GM21737 (cell line): ENCODE measurements around the gene COL4A4.

Source experiments
- ATAC-seq: cut with Tn5 transposase; IDR thresholded peaks from one replicate; pipeline ENCODE4 v1.9.1; 2021; ENCODE audit warnings: mild to moderate bottlenecking, moderate library complexity; ENCODE audit not compliant: unreplicated experiment

The COL4A4 gene

GRCh38 chr2:227163485-227163997 is 464 bp downstream of the COL4A4 start:
- peak; percentile 64 for ATAC-seq

GRCh38 chr2:227161947-227162346 is 2.1 kb downstream of the COL4A4 start:
- no peak for ATAC-seq

- ATAC-seq, result no peak
Observed at GRCh38 chr2:227160164-227160563, 3.8 kb downstream of the COL4A4 start.

- no peak for ATAC-seq
Observed at GRCh38 chr2:227154986-227155774, 8.8 kb downstream of the COL4A4 start.

DNA sequence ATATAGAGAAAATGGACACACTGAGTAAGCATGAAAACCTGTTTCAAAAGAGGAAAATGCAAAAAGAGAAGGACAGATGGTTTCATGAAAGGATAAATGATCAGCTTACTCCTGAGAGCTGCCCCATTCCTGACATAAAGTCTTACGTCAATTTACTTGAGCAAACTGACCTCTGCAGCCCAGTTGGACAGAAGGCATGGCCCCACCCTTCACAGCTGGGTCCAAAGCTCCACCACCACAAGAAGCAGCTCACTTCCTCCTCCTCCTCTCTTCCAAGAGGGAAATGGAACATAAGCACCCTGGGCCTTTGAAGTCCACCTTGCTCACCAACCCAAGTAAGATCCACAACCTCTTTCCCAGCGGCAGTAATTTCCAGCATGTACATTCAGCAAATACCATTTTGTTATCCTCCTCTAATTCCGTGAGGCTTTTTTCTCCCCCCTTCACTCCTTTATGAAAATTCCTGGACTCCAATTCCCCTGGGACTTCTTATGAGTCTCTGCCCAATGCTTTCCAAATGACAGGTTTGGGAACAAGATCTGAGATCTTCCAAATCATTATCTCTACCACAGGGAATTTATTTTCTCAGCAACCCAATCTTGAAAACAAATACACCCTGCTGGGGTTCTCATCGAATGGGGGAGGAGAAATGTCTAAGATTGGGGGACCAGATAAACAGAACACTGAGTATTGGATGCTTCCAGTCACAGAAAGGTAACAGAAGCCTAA is 10.1 kb downstream of the COL4A4 start:
- ATAC-seq, result no peak

- no peak for ATAC-seq
Observed at GRCh38 chr2:227153307-227153706, 10.7 kb downstream of the COL4A4 start.

GRCh38 chr2:227152093-227152766 is 11.8 kb downstream of the COL4A4 start:
- no peak for ATAC-seq

GRCh38 chr2:227150222-227150936 is 13.6 kb downstream of the COL4A4 start:
- no peak for ATAC-seq

DNA sequence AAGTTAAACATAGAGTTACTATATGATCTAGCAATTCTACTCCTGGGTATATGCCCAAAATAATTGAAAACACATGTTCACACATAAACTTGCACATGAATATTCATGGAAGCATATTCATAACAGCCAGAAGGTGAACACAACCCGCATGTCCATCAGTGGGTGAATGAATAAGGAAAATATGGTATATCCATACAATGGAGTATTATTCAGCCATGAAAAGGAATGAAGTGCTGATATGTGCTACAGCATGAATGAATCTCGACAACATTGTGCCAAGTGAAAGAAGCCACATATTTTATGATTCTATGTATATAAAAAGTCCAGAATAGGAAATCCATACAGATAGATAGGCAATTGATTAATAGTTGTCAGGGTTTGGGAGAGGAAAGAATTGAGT is 15.9 kb downstream of the COL4A4 start:
- ATAC-seq, result no peak

GRCh38 chr2:227147023-227147422 is 17.0 kb downstream of the COL4A4 start:
- no peak for ATAC-seq

- ATAC-seq, result no peak
Observed at GRCh38 chr2:227146456-227146855, 17.5 kb downstream of the COL4A4 start.

DNA sequence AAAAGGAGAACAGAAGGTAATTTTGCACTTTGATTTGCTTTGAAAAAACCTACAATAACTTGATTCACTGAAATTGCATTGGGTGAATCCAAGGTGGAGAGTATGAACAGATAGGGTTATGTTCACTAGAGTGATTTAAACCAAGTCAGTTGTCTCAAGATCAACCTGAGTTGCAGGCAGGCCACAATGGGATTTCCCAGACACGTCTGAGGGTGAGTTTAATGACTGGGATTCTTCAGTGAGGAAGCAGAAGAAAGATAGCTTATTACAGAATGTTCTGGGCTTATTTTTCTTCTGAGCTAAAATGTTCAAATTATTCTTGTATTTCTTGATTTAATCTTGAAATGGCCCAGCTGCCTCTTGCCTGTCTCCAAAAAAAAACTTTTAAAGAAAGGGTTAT is 20.1 kb downstream of the COL4A4 start:
- no peak for ATAC-seq

DNA sequence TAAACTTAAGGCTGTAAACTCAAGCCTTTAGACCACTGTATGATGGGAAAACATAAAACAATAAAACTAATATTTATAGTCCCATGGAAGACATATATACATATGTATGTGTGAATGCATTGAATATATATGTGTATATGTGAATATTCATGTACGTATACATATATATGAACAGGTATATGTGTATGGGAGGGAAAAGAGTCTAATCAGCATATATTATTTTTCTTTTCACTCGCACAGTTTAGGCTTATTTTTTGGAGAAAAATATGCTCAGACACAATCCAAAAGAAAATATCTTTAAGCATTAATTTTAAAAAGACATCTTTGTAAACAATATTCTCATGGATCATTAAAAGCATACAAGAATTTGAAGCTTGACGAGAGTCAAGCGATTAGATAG is 22.7 kb downstream of the COL4A4 start:
- no peak for ATAC-seq

- no peak for ATAC-seq
Observed at GRCh38 chr2:227134591-227134990, 29.4 kb downstream of the COL4A4 start.

GRCh38 chr2:227132986-227133385 is 31.0 kb downstream of the COL4A4 start:
- ATAC-seq, result no peak

- no peak for ATAC-seq
Observed at GRCh38 chr2:227130636-227131035, 33.4 kb downstream of the COL4A4 start.

DNA sequence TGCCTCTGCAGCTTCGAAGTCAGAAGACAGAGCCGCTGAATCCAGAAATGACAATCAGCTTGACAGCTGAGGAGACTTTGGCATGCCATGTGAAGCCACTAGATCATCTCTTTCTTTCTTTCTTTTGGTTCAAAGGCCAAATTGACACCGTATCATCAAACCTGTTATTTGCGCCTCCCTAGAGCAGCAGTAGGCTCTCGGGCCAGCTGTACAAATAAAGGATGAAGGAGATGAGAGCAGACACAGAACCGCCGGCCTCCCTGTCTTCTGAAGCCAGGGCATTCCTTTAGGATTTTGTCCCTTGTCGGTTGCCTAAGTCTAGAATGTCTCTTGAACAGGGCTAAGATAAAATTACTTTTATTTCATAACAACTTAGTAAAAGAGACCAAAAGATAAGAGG is 36.8 kb downstream of the COL4A4 start:
- ATAC-seq, result no peak

DNA sequence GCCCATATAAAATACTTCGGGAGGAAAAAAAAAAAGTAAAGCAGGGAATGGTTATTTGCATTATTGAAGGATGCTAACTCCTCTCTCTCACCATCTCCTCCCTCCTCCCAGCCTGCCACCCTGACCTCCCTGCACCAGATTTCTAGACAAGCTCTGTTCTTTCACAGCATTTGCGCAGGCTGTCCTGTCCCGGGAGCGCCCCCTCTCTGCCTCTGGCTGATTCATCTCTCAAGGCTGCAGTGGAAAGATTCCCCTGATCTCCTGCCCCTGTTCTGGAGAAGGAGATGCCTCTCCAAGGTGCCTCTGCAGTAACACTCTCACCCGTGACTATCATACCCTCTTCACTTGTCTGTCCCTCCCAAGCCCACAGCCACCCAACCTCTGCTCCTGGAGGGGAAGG is 38.5 kb downstream of the COL4A4 start:
- no peak for ATAC-seq

GRCh38 chr2:227124811-227125210 is 39.2 kb downstream of the COL4A4 start:
- ATAC-seq, result no peak

GRCh38 chr2:227123697-227124096 is 40.3 kb downstream of the COL4A4 start:
- ATAC-seq, result no peak

DNA sequence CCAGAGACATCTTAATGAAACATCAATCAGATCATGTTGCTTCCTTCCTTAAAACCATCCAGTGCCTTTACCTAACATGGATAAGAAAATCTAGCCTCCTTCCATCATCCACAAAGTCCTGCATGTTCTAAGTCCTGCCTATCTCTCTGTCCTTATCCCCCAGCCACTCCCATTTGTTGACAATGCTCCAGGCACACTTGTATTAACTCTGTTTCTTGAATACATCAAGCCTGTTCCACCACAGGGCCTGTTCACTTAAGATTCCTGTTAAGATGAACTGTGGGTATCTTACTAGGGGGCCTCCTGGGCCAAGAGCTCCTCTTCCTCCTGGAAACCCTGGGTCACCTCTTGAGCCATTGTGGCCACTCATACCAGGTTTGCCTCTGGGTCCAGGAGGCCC is 45.7 kb downstream of the COL4A4 start:
- ATAC-seq, result no peak
